Neural crest cell (in vitro differentiated cells): ENCODE data around the gene TEX2. TPM values are rescaled to one million over a fixed set of nuclear protein-coding genes. Genes with fewer than 3 reads are reported as not detected.

Source experiments
- DNase-seq: peaks from one replicate; pipeline ENCODE4 v3.0.0; 2021; ENCODE audit warnings: low read depth, mixed read lengths, low spot score
- H3K27ac Mint-ChIP-seq: one replicate; pipeline ENCODE4 v1.8.0; 2021; ENCODE audit warnings: mild to moderate bottlenecking, mixed read lengths; ENCODE audit not compliant: unreplicated experiment
- H3K27me3 Mint-ChIP-seq: 2 replicates; pipeline ENCODE4 v1.8.0; 2021; ENCODE audit warnings: low read depth, mild to moderate bottlenecking, mixed read lengths
- H3K36me3 Mint-ChIP-seq: 2 replicates; pipeline ENCODE4 v1.8.0; 2021; ENCODE audit warnings: low read depth, mild to moderate bottlenecking, mixed read lengths
- H3K4me1 Mint-ChIP-seq: 2 replicates; pipeline ENCODE4 v1.8.0; 2021; ENCODE audit warnings: mixed read lengths
- H3K4me3 Mint-ChIP-seq: one replicate; pipeline ENCODE4 v1.8.0; 2021; ENCODE audit warnings: mild to moderate bottlenecking, mixed read lengths
- H3K9me3 Mint-ChIP-seq: 2 replicates; pipeline ENCODE4 v1.8.0; 2021; ENCODE audit warnings: mixed read lengths
- total RNA-seq: library from RNA; stranded (reverse); gene quantifications from 2 replicates; pipeline ENCODE4 v1.2.1, GENCODE V29; 2021
- TF ChIP-seq, protein P1 (sequence below): fragments of 200-600 bp; sonication (generic); conservative IDR thresholded peaks from 2 replicates; pipeline ENCODE4 v1.5.0; 2021; ENCODE audit warnings: antibody characterized with exemption, mild to moderate bottlenecking

Gene TEX2
- total RNA-seq, 1 donor from 2014 or later: 19.2 TPM

GRCh38 chr17:64200080-64201032 is 62.7 kb downstream of the TEX2 start:
- no peaks in the 10 kb centered on the region for H3K27me3 Mint-ChIP-seq
- H3K4me3 Mint-ChIP-seq: no peak overlapping the region
- TF ChIP-seq, protein P1, sequence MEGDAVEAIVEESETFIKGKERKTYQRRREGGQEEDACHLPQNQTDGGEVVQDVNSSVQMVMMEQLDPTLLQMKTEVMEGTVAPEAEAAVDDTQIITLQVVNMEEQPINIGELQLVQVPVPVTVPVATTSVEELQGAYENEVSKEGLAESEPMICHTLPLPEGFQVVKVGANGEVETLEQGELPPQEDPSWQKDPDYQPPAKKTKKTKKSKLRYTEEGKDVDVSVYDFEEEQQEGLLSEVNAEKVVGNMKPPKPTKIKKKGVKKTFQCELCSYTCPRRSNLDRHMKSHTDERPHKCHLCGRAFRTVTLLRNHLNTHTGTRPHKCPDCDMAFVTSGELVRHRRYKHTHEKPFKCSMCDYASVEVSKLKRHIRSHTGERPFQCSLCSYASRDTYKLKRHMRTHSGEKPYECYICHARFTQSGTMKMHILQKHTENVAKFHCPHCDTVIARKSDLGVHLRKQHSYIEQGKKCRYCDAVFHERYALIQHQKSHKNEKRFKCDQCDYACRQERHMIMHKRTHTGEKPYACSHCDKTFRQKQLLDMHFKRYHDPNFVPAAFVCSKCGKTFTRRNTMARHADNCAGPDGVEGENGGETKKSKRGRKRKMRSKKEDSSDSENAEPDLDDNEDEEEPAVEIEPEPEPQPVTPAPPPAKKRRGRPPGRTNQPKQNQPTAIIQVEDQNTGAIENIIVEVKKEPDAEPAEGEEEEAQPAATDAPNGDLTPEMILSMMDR: no peak
- peaks cover 3% of the 10 kb centered on the region for H3K9me3 Mint-ChIP-seq
- DNase-seq: no peak
- no peak overlapping the region for H3K27ac Mint-ChIP-seq
- H3K4me1 Mint-ChIP-seq: peaks cover 29% of the 10 kb centered on the region
- H3K36me3 Mint-ChIP-seq: peaks cover 5% of the 10 kb centered on the region

DNA sequence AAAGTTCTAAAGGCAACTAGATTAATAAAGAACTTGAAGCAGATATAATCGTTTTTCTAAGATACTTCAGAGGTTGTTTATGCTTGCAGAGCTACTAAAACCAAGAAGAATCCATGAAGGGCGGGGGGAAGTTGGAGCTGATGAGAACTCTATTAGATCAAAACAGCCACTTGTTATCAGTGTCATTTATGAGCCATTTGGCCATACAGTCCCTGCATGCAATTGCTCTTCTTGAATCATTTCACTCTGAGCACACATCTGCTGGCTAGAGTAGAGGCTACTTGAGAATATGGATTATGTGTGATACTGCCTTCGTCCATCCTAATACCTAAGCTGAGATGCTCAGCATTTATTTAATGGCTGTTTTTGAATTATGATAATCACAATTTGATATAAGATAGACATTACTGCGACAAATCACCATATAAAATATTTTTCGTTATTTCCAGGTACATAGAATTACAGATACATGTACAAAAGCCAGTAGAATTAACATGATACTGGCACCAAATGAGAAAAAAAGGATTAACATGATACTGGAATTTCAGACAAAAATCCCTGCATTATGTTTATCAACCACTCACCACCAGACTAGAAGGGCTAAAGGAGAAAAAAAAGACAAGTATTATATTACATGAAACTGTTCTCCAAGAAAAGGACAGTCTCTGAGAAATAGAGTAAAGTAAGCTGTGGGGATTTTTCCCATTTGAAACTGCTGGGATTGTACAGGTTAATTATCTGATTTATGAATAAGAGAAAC is 64.5 kb downstream of the TEX2 start:
- peaks cover 3% of the 10 kb centered on the region for H3K9me3 Mint-ChIP-seq
- no peak overlapping the region for H3K27ac Mint-ChIP-seq
- DNase-seq: no peak
- no peak overlapping the region for H3K4me3 Mint-ChIP-seq
- peaks cover 5% of the 10 kb centered on the region for H3K36me3 Mint-ChIP-seq
- H3K4me1 Mint-ChIP-seq: peaks cover 26% of the 10 kb centered on the region
- TF ChIP-seq, protein P1: no peak
- H3K27me3 Mint-ChIP-seq: no peaks in the 10 kb centered on the region

DNA sequence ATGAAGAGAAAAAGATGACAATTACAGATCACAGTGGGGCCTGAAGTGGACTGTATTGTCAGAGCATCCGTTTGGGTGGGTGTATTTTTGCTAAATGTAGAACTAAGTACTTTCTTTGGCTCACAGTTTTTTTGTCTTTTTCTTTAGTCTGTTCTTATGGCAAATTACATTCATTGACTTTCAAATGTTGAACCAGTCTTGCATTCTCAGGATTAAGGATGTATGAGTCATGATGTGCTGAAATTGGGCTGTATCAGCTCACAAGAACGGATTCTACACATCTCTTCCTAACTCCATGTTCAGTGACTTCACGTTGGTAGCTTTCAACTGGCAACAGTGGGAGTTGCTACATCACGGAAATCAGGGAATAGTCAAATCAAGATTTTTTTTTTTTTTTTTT is 66.5 kb downstream of the TEX2 start:
- H3K9me3 Mint-ChIP-seq: peaks cover 3% of the 10 kb centered on the region
- DNase-seq: no peak
- TF ChIP-seq, protein P1: no peak
- H3K4me1 Mint-ChIP-seq: peaks cover 7% of the 10 kb centered on the region
- H3K36me3 Mint-ChIP-seq: peaks cover 8% of the 10 kb centered on the region
- no peak overlapping the region for H3K4me3 Mint-ChIP-seq
- H3K27me3 Mint-ChIP-seq: no peaks in the 10 kb centered on the region
- H3K27ac Mint-ChIP-seq: peak overlapping the region; percentile 20

DNA sequence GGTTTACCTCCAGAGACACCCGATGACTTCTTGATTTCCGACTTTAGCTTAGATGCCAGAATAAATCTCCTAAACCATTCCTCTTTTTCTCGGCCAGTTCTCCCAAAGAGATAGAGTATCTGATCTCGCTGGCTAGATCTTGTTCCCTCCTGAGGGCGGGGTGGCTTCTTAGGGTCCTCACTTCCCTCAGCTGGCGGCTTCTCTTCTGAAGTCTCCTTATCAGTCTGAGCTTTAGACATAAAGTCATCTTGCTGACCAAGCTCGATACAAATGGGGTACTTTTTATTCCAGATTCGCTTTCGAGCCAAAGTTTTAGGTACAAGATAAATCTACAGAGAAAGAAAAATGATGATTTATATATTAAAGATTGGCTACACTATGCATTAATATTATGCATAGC is 69.5 kb downstream of the TEX2 start:
- DNase-seq: no peak
- Mint-ChIP-seq H3K4me1 (peaks cover 6% of the 10 kb centered on the region), H3K9me3 (peaks cover 3% of the 10 kb centered on the region), H3K27ac (no peak overlapping the region), H3K36me3 (peaks cover 8% of the 10 kb centered on the region), H3K4me3 (no peak overlapping the region), H3K27me3 (no peaks in the 10 kb centered on the region)
- TF ChIP-seq, protein P1: no peak

- Mint-ChIP-seq H3K27ac (no peak overlapping the region), H3K9me3 (peaks cover 3% of the 10 kb centered on the region), H3K4me3 (no peak overlapping the region), H3K4me1 (peaks cover 6% of the 10 kb centered on the region), H3K27me3 (no peaks in the 10 kb centered on the region), H3K36me3 (peaks cover 6% of the 10 kb centered on the region)
- TF ChIP-seq, protein P1: no peak
- DNase-seq: no peak
Measured at GRCh38 chr17:64192589-64192988, 70.5 kb downstream of the TEX2 start.
